Kidney capillary endothelial cell (primary cell): ENCODE data around the gene HOXD3.

ENCODE experiments used
- DNase-seq: peaks from one replicate; pipeline ENCODE4 v3.0.0-alpha.2; 2018; ENCODE audit warnings: low spot score

Gene HOXD3

GRCh38 chr2:176121190-176122051 is 35.7 kb upstream of the HOXD3 start:
- no peak for DNase-seq

GRCh38 chr2:176122052-176122682 is 34.9 kb upstream of the HOXD3 start:
- no peak for DNase-seq

GRCh38 chr2:176122683-176123410 is 34.3 kb upstream of the HOXD3 start, which contains the start of gene HOXD9:
Gene HOXD9 (plus strand): TSS chr2:176122719. CDS start chr2:176122769, 50 bp downstream.
- peak; percentile 67 for DNase-seq

GRCh38 chr2:176123411-176124109 is 33.5 kb upstream of the HOXD3 start:
- DNase-seq, result no peak

- DNase-seq, result no peak
Measured at GRCh38 chr2:176124110-176124946, 32.8 kb upstream of the HOXD3 start.

- DNase-seq, result no peak
Measured at GRCh38 chr2:176124947-176125771, 31.9 kb upstream of the HOXD3 start.

GRCh38 chr2:176125772-176126054 is 31.4 kb upstream of the HOXD3 start:
- no peak for DNase-seq

GRCh38 chr2:176126929-176127773 is 30.0 kb upstream of the HOXD3 start:
- peak; percentile 77 for DNase-seq

- DNase-seq, result no peak
Measured at GRCh38 chr2:176127774-176128072, 29.4 kb upstream of the HOXD3 start.

- peak; percentile 33 for DNase-seq
Measured at GRCh38 chr2:176128172-176128981, 28.7 kb upstream of the HOXD3 start.

GRCh38 chr2:176128982-176129796 is 27.9 kb upstream of the HOXD3 start, which contains the start of gene HOXD8:
Gene HOXD8 (plus strand): TSS chr2:176129705. CDS start chr2:176130367, 662 bp downstream.
- DNase-seq, result peak; percentile 81

GRCh38 chr2:176129813-176130146 is 27.3 kb upstream of the HOXD3 start:
- DNase-seq, result no peak

- peak; percentile 55 for DNase-seq
Measured at GRCh38 chr2:176130147-176130956, 26.8 kb upstream of the HOXD3 start.

- DNase-seq, result no peak
Measured at GRCh38 chr2:176130957-176131847, 25.9 kb upstream of the HOXD3 start.

- no peak for DNase-seq
Measured at GRCh38 chr2:176131848-176132158, 25.3 kb upstream of the HOXD3 start.
